ENCODE results near the gene EFCAB8.

DNA sequence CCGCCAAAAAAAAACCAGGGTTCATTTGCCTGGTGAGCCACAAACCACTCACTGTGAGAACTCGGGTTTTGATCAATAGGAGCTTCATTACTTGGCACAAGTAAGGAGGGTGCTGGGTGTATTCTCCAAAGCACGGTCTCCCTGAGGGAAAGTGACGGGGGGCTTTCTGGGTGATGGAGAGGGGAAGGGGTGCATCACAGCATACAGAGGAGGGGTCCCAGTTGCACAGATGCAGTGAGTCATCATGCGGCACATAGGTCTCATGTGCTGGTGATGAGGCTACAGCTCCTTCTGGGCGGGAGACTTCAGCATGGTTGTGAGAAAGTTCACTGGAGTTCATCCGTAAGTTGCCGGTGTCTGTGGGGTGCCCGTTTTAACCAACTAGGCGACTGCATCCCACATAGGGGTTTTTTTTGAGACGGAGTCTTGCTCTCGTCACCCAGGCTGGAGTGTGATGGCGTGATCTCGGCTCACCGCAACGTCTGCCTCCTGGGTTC, 109.3 kb downstream of the EFCAB8 start:
- TF ChIP-seq POLR2A (IDR thresholded peaks at IDR 0.05; ENCODE audit: low read depth, low read length) (no peak), POLR2AphosphoS5 (IDR thresholded peaks at IDR 0.05; ENCODE audit: low read depth, low read length) (no peak)

Measured in GM12891 (cell line).